ENCODE data around the gene GPC2.

GRCh38 chr7:100192969-100193368, 15.8 kb upstream of the GPC2 start:
- TF ChIP-seq CTCF (optimal IDR thresholded peaks at IDR 0.05 in 1 of 3, IDR thresholded peaks at IDR 0.05 in 1 of 3, conservative IDR thresholded peaks at IDR 0.05 in 1 of 3; ENCODE audit: extremely low read depth in 1 of 3, insufficient read depth in 2 of 3, low read length in 3 of 3) (no peak), EZH2 (IDR thresholded peaks at IDR 0.05; ENCODE audit: low read length) (no peak)
